OCI-LY1 (cell line): ENCODE results near the gene HOXA10.

Experiments used
- H2AFZ ChIP-seq: fragments of 200-600 bp; sonication (generic), shearing (Covaris generic); 2 replicates; pipeline ENCODE4 v1.6.0; 2014; ENCODE audit warnings: antibody characterized with exemption, mild to moderate bottlenecking, low read length
- H3F3A ChIP-seq: fragments of 200-600 bp; sonication (generic), shearing (Covaris generic); 2 replicates; pipeline ENCODE4 v1.6.0; 2014; ENCODE audit warnings: mild to moderate bottlenecking, antibody characterized with exemption, low read length, moderate library complexity; ENCODE audit not compliant: insufficient read depth
- H3K27ac ChIP-seq: fragments of 200-600 bp; sonication (generic); 2 replicates; pipeline ENCODE4 v1.5.1; 2014; ENCODE audit warnings: low read length, mixed run types, mild to moderate bottlenecking, low read depth; ENCODE audit not compliant: poor library complexity, severe bottlenecking
- H3K27me3 ChIP-seq: fragments of 200-600 bp; sonication (generic); 2 replicates; pipeline ENCODE4 v1.6.0; 2014; ENCODE audit warnings: antibody characterized with exemption, mild to moderate bottlenecking, low read length, moderate library complexity; ENCODE audit not compliant: insufficient read depth
- H3K36me3 ChIP-seq: fragments of 200-600 bp; sonication (generic); 2 replicates; pipeline ENCODE4 v1.6.1; 2014; ENCODE audit warnings: mild to moderate bottlenecking, antibody characterized with exemption, low read length, moderate library complexity, mixed read lengths; ENCODE audit not compliant: insufficient read depth
- H3K4me1 ChIP-seq: fragments of 200-600 bp; sonication (generic); 2 replicates; pipeline ENCODE4 v1.5.1; 2014; ENCODE audit warnings: mild to moderate bottlenecking, low read length, moderate library complexity; ENCODE audit not compliant: insufficient read depth, severe bottlenecking
- H3K4me2 ChIP-seq: fragments of 200-600 bp; sonication (generic), shearing (Covaris generic); 2 replicates; pipeline ENCODE4 v1.6.1; 2014; ENCODE audit warnings: low read length
- H3K4me3 ChIP-seq: fragments of 200-600 bp; sonication (generic); 2 replicates; pipeline ENCODE4 v1.5.1; 2014; ENCODE audit warnings: low read length, low read depth, mild to moderate bottlenecking, mixed read lengths; ENCODE audit not compliant: poor library complexity, severe bottlenecking
- H3K79me2 ChIP-seq: fragments of 200-600 bp; shearing (Covaris generic); 2 replicates; pipeline ENCODE4 v1.6.1; 2016; ENCODE audit warnings: mixed run types, low read length, mixed read lengths; ENCODE audit not compliant: insufficient read depth
- H3K9ac ChIP-seq: fragments of 200-600 bp; sonication (generic), shearing (Covaris generic); 2 replicates; pipeline ENCODE4 v1.6.1; 2014; ENCODE audit warnings: mild to moderate bottlenecking, low read length, mixed read lengths
- H3K9me2 ChIP-seq: fragments of 200-600 bp; sonication (generic), shearing (Covaris generic); 2 replicates; pipeline ENCODE4 v1.6.1; 2014; ENCODE audit warnings: low read depth, mild to moderate bottlenecking, low read length, mixed read lengths
- H3K9me3 ChIP-seq: fragments of 200-600 bp; shearing (Covaris generic); 2 replicates; pipeline ENCODE4 v1.6.1; 2014; ENCODE audit warnings: low read length, mixed read lengths
- H4K20me1 ChIP-seq: fragments of 200-600 bp; sonication (generic), shearing (Covaris generic); 2 replicates; pipeline ENCODE4 v1.6.0; 2016; ENCODE audit warnings: mild to moderate bottlenecking, low read length; ENCODE audit not compliant: insufficient read depth
- CTCF ChIP-seq: fragments of 200-600 bp; sonication (generic), shearing (Covaris generic); IDR thresholded peaks from 2 replicates; pipeline ENCODE4 v1.5.1; 2017; ENCODE audit warnings: mild to moderate bottlenecking, antibody characterized with exemption, low read length, moderate library complexity, mixed read lengths
- EZH2 ChIP-seq: fragments of 200-600 bp; sonication (generic), shearing (Covaris generic); IDR thresholded peaks from 2 replicates; pipeline ENCODE4 v1.8.0; 2017; ENCODE audit warnings: borderline replicate concordance, mixed run types, mild to moderate bottlenecking, antibody characterized with exemption, low read length, moderate library complexity, mixed read lengths

HOXA10 gene

GRCh38 chr7:27205325-27206280, 31.5 kb upstream of the HOXA10 start:
- H3K4me1 ChIP-seq: peaks cover 18% of the 10 kb centered on the region
- H3K9me2 ChIP-seq: no peaks in the 10 kb centered on the region
- TF ChIP-seq CTCF (no peak), EZH2 (no peak)
- H2AFZ ChIP-seq: no peak overlapping the region
- H3K27ac ChIP-seq: no peak overlapping the region
- H3K36me3 ChIP-seq: no peaks in the 10 kb centered on the region
- no peaks in the 10 kb centered on the region for H4K20me1 ChIP-seq
- peaks cover 9% of the 10 kb centered on the region for H3K27me3 ChIP-seq
- no peak overlapping the region for H3K4me3 ChIP-seq
- H3K4me2 ChIP-seq: no peak overlapping the region
- no peaks in the 10 kb centered on the region for H3F3A ChIP-seq
- no peaks in the 10 kb centered on the region for H3K79me2 ChIP-seq
- H3K9me3 ChIP-seq: no peaks in the 10 kb centered on the region
- H3K9ac ChIP-seq: no peak overlapping the region

GRCh38 chr7:27204851-27205322, 30.8 kb upstream of the HOXA10 start:
- no peak overlapping the region for H3K4me3 ChIP-seq
- no peak overlapping the region for H3K27ac ChIP-seq
- H3K36me3 ChIP-seq: no peaks in the 10 kb centered on the region
- no peaks in the 10 kb centered on the region for H3K79me2 ChIP-seq
- no peaks in the 10 kb centered on the region for H3F3A ChIP-seq
- H3K4me1 ChIP-seq: peaks cover 22% of the 10 kb centered on the region
- H3K4me2 ChIP-seq: no peak overlapping the region
- no peaks in the 10 kb centered on the region for H3K9me3 ChIP-seq
- H3K27me3 ChIP-seq: peaks cover 9% of the 10 kb centered on the region
- TF ChIP-seq EZH2: no peak
- TF ChIP-seq CTCF: no peak
- no peak overlapping the region for H2AFZ ChIP-seq
- H3K9ac ChIP-seq: no peak overlapping the region
- H4K20me1 ChIP-seq: no peaks in the 10 kb centered on the region
- no peaks in the 10 kb centered on the region for H3K9me2 ChIP-seq

GRCh38 chr7:27203964-27204594, 30.0 kb upstream of the HOXA10 start:
- no peak overlapping the region for H3K27ac ChIP-seq
- peaks cover 25% of the 10 kb centered on the region for H3K4me1 ChIP-seq
- H4K20me1 ChIP-seq: no peaks in the 10 kb centered on the region
- no peaks in the 10 kb centered on the region for H3K79me2 ChIP-seq
- peaks cover 9% of the 10 kb centered on the region for H3K27me3 ChIP-seq
- no peak overlapping the region for H3K9ac ChIP-seq
- H3K9me3 ChIP-seq: no peaks in the 10 kb centered on the region
- H3K36me3 ChIP-seq: no peaks in the 10 kb centered on the region
- H3F3A ChIP-seq: no peaks in the 10 kb centered on the region
- H3K4me3 ChIP-seq: no peak overlapping the region
- TF ChIP-seq CTCF: no peak
- no peak for TF ChIP-seq EZH2
- H3K9me2 ChIP-seq: no peaks in the 10 kb centered on the region
- H3K4me2 ChIP-seq: no peak overlapping the region
- H2AFZ ChIP-seq: no peak overlapping the region
